Type B pancreatic cell (in vitro differentiated cells): Measurements from ENCODE around the gene IFITM2. TPM values are rescaled to one million over a fixed set of nuclear protein-coding genes. Genes with fewer than 3 reads are reported as not detected.

Source experiments
- DNase-seq: peaks from one replicate; pipeline ENCODE4 v3.0.0; 2021; ENCODE audit warnings: mixed read lengths; ENCODE audit not compliant: unreplicated experiment; ENCODE audit errors: extremely low spot score
- H3K27ac Mint-ChIP-seq: 2 replicates; pipeline ENCODE4 v1.8.0; 2021; ENCODE audit warnings: mild to moderate bottlenecking, mixed read lengths
- H3K27me3 Mint-ChIP-seq: 2 replicates; pipeline ENCODE4 v1.8.0; 2021; ENCODE audit warnings: mixed read lengths
- H3K36me3 Mint-ChIP-seq: 2 replicates; pipeline ENCODE4 v1.8.0; 2021; ENCODE audit warnings: mixed read lengths
- H3K4me1 Mint-ChIP-seq: one replicate; pipeline ENCODE4 v1.8.0; 2021; ENCODE audit warnings: mixed read lengths; ENCODE audit not compliant: unreplicated experiment
- H3K4me3 Mint-ChIP-seq: 2 replicates; pipeline ENCODE4 v1.8.0; 2021; ENCODE audit warnings: mild to moderate bottlenecking, mixed read lengths
- H3K9me3 Mint-ChIP-seq: 2 replicates; pipeline ENCODE4 v1.8.0; 2021; ENCODE audit warnings: mixed read lengths
- CTCF ChIP-seq: fragments of 200-600 bp; sonication (generic); conservative IDR thresholded peaks from 2 replicates; pipeline ENCODE4 v1.5.0; 2021; ENCODE audit warnings: antibody characterized with exemption, mild to moderate bottlenecking
- total RNA-seq: library from RNA; stranded (reverse); gene quantifications from 2 replicates; pipeline ENCODE4 v1.2.1, GENCODE V29; 2021; ENCODE audit warnings: low replicate concordance

IFITM2 gene
- total RNA-seq, 1 donor from 2014 or later, result 238 TPM

GRCh38 chr11:269146-269890 is 38.3 kb upstream of the IFITM2 start:
- TF ChIP-seq CTCF, result no peak
- Mint-ChIP-seq H3K4me1 (peaks cover 9% of the 10 kb centered on the region), H3K9me3 (no peaks in the 10 kb centered on the region), H3K27me3 (peaks cover 18% of the 10 kb centered on the region), H3K4me3 (no peak overlapping the region), H3K36me3 (no peaks in the 10 kb centered on the region), H3K27ac (no peak overlapping the region)
- no peak for DNase-seq

- Mint-ChIP-seq H3K9me3 (no peaks in the 10 kb centered on the region), H3K36me3 (no peaks in the 10 kb centered on the region), H3K4me1 (peaks cover 9% of the 10 kb centered on the region), H3K27me3 (peaks cover 18% of the 10 kb centered on the region), H3K27ac (no peak overlapping the region), H3K4me3 (no peak overlapping the region)
- TF ChIP-seq CTCF, result no peak
- no peak for DNase-seq
Observed at GRCh38 chr11:270451-271318, 36.9 kb upstream of the IFITM2 start.

- H3K27ac Mint-ChIP-seq, result no peak overlapping the region
- no peak for TF ChIP-seq CTCF
- H3K4me1 Mint-ChIP-seq, result peaks cover 9% of the 10 kb centered on the region
- no peaks in the 10 kb centered on the region for H3K9me3 Mint-ChIP-seq
- no peak for DNase-seq
- H3K4me3 Mint-ChIP-seq, result no peak overlapping the region
- peaks cover 21% of the 10 kb centered on the region for H3K27me3 Mint-ChIP-seq
- H3K36me3 Mint-ChIP-seq, result no peaks in the 10 kb centered on the region
Observed at GRCh38 chr11:271319-271715, 36.3 kb upstream of the IFITM2 start.

GRCh38 chr11:272195-272930 is 35.3 kb upstream of the IFITM2 start:
- no peaks in the 10 kb centered on the region for H3K36me3 Mint-ChIP-seq
- peaks cover 21% of the 10 kb centered on the region for H3K27me3 Mint-ChIP-seq
- H3K4me3 Mint-ChIP-seq, result no peak overlapping the region
- DNase-seq, result no peak
- no peaks in the 10 kb centered on the region for H3K9me3 Mint-ChIP-seq
- H3K4me1 Mint-ChIP-seq, result peaks cover 9% of the 10 kb centered on the region
- no peak overlapping the region for H3K27ac Mint-ChIP-seq
- TF ChIP-seq CTCF, result no peak

- no peak overlapping the region for H3K4me3 Mint-ChIP-seq
- no peak for DNase-seq
- peaks cover 9% of the 10 kb centered on the region for H3K4me1 Mint-ChIP-seq
- H3K36me3 Mint-ChIP-seq, result no peaks in the 10 kb centered on the region
- H3K27ac Mint-ChIP-seq, result no peak overlapping the region
- peaks cover 21% of the 10 kb centered on the region for H3K27me3 Mint-ChIP-seq
- no peak for TF ChIP-seq CTCF
- no peaks in the 10 kb centered on the region for H3K9me3 Mint-ChIP-seq
Observed at GRCh38 chr11:272931-273198, 34.8 kb upstream of the IFITM2 start.
